ENCODE results near the gene KRT79. TPM values are rescaled to one million over a fixed set of nuclear protein-coding genes. Genes with fewer than 3 reads are reported as not detected.

Gene KRT79
- polyA plus RNA-seq, 1 of the 3 experiments (the other 2 are of a cell fraction) = not detected

DNA sequence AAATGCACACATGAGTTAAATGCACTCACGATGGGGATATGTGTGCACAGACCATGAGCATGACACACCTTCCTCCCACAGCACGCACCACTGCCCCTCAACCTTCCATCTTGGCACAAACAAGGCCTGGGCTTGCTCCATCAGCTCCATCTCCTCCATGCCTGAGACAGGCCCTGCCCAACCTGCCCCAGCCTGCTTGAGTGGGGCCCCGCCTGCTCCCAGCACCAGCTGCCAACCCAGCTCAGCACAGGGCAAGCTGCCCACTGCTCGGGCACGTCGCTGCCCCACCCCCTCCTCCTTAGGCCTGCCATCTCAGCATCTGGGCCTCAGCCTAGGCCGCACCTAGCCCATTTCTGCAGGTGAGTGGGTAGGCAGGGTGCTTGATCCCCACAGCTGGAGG lies 42.3 kb upstream of the KRT79 start:
- H3K27me3 ChIP-seq (ENCODE audit: insufficient read depth) = no peaks in the 10 kb centered on the region
- no peak overlapping the region for H3K4me3 ChIP-seq (ENCODE audit: low read depth in 2 of 2, low read length in 1 of 2)
- TF ChIP-seq RCOR1 (IDR thresholded peaks at IDR 0.05; ENCODE audit: low read length) = no peak
- no peak for TF ChIP-seq PBX3 (IDR thresholded peaks at IDR 0.05)
- TF ChIP-seq TAF1 (IDR thresholded peaks at IDR 0.05; ENCODE audit: borderline replicate concordance, low read depth, low read length) = no peak
- TF ChIP-seq GABPA (IDR thresholded peaks at IDR 0.05; ENCODE audit: low read depth) = no peak
- TF ChIP-seq EP300 (IDR thresholded peaks at IDR 0.05; ENCODE audit: borderline replicate concordance in 1 of 2, low read depth in 1 of 2, low read length in 1 of 2) = no peak
- no peak for TF ChIP-seq SIN3A (IDR thresholded peaks at IDR 0.05; ENCODE audit: borderline replicate concordance, low read depth, low read length)
- TF ChIP-seq TCF12 (IDR thresholded peaks at IDR 0.05) = no peak
- no peak for TF ChIP-seq TEAD4 (IDR thresholded peaks at IDR 0.05; ENCODE audit: borderline replicate concordance, insufficient read depth)
- TF ChIP-seq REST (IDR thresholded peaks at IDR 0.05; ENCODE audit: low read depth, low read length) = no peak
- no peak for TF ChIP-seq RAD21 (IDR thresholded peaks at IDR 0.05; ENCODE audit: low read length)
- TF ChIP-seq, protein P1, sequence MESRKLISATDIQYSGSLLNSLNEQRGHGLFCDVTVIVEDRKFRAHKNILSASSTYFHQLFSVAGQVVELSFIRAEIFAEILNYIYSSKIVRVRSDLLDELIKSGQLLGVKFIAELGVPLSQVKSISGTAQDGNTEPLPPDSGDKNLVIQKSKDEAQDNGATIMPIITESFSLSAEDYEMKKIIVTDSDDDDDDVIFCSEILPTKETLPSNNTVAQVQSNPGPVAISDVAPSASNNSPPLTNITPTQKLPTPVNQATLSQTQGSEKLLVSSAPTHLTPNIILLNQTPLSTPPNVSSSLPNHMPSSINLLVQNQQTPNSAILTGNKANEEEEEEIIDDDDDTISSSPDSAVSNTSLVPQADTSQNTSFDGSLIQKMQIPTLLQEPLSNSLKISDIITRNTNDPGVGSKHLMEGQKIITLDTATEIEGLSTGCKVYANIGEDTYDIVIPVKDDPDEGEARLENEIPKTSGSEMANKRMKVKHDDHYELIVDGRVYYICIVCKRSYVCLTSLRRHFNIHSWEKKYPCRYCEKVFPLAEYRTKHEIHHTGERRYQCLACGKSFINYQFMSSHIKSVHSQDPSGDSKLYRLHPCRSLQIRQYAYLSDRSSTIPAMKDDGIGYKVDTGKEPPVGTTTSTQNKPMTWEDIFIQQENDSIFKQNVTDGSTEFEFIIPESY (IDR thresholded peaks at IDR 0.05; ENCODE audit: borderline replicate concordance, low read depth) = no peak
- no peak for TF ChIP-seq CHD2 (IDR thresholded peaks at IDR 0.05; ENCODE audit: low read length, partially characterized antibody)
- TF ChIP-seq, protein P2, sequence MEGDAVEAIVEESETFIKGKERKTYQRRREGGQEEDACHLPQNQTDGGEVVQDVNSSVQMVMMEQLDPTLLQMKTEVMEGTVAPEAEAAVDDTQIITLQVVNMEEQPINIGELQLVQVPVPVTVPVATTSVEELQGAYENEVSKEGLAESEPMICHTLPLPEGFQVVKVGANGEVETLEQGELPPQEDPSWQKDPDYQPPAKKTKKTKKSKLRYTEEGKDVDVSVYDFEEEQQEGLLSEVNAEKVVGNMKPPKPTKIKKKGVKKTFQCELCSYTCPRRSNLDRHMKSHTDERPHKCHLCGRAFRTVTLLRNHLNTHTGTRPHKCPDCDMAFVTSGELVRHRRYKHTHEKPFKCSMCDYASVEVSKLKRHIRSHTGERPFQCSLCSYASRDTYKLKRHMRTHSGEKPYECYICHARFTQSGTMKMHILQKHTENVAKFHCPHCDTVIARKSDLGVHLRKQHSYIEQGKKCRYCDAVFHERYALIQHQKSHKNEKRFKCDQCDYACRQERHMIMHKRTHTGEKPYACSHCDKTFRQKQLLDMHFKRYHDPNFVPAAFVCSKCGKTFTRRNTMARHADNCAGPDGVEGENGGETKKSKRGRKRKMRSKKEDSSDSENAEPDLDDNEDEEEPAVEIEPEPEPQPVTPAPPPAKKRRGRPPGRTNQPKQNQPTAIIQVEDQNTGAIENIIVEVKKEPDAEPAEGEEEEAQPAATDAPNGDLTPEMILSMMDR (IDR thresholded peaks at IDR 0.05) = no peak
- TF ChIP-seq USF2 (IDR thresholded peaks at IDR 0.05; ENCODE audit: borderline replicate concordance, low read depth, low read length) = no peak
- no peak for TF ChIP-seq FOXM1 (IDR thresholded peaks at IDR 0.05; ENCODE audit: low read depth)
- no peak for TF ChIP-seq EZH2phosphoT487 (IDR thresholded peaks at IDR 0.05; ENCODE audit: borderline replicate concordance, low read depth)
- H3F3A ChIP-seq (replicated peaks; ENCODE audit: insufficient read depth) = peaks cover 9% of the 10 kb centered on the region
- no peaks in the 10 kb centered on the region for H3K36me3 ChIP-seq (replicated peaks in 1 of 2; ENCODE audit: control insufficient read depth in 1 of 2, insufficient read depth in 2 of 2, low read length in 1 of 2)
- no peak overlapping the region for H3K9ac ChIP-seq
- no peak overlapping the region for H2AFZ ChIP-seq (ENCODE audit: low read depth)
- ChIA-PET POLR2A (no interaction called here), CTCF (interaction anchor here (1.0 to 7.1 kb wide), 6 partner anchors 9 to 549 kb away, joined by 3 to 111 read pairs (median 4); no protein-coding TSS in a partner anchor)
- no peaks in the 10 kb centered on the region for H3K9me3 ChIP-seq
- H3K27ac ChIP-seq (ENCODE audit: low read depth in 2 of 2, low read length in 1 of 2) = no peak overlapping the region
- no peaks in the 10 kb centered on the region for H3K79me2 ChIP-seq (ENCODE audit: insufficient read depth)
- WGBS (ENCODE audit: low lambda C conversion rate) = 86% methylated on average over 6 of the region's 7 CpGs
- no peak overlapping the region for H3K4me2 ChIP-seq
- DNase-seq = no peak
- no peaks in the 10 kb centered on the region for H3K9me2 ChIP-seq
- H4K20me1 ChIP-seq (ENCODE audit: insufficient read depth) = no peaks in the 10 kb centered on the region
- peaks cover 10 to 11% of the 10 kb centered on the region in 2 experiments; a peak in 3 of 4 replicates for H3K4me1 ChIP-seq (ENCODE audit: control insufficient read depth in 1 of 2, insufficient read depth in 2 of 2, low read depth in 1 of 2, low read length in 1 of 2)

Data from SK-N-SH (cell line).